ENCODE measurements around the gene RTL1. TPM values are rescaled to one million over a fixed set of nuclear protein-coding genes. Genes with fewer than 3 reads are reported as not detected.

Gene RTL1
- total RNA-seq, 4 donors from 2014 or later: not detected

- Histone ChIP-seq H3K4me3 (no peak overlapping the region), H3K4me1 (peaks cover 0 to 8% (median 0%) of the 10 kb centered on the region in 4 donors), H3K27me3 (no peaks in the 10 kb centered on the region), H3K9me3 (no peaks in the 10 kb centered on the region), H3K36me3 (no peaks in the 10 kb centered on the region), H3K27ac (no peak overlapping the region)
- DNase-seq: no peak
- no peak for TF ChIP-seq EP300 (IDR thresholded peaks at IDR 0.05; ENCODE audit: low read depth)
- TF ChIP-seq POLR2A (IDR thresholded peaks at IDR 0.05): no peak
- TF ChIP-seq, protein P1, sequence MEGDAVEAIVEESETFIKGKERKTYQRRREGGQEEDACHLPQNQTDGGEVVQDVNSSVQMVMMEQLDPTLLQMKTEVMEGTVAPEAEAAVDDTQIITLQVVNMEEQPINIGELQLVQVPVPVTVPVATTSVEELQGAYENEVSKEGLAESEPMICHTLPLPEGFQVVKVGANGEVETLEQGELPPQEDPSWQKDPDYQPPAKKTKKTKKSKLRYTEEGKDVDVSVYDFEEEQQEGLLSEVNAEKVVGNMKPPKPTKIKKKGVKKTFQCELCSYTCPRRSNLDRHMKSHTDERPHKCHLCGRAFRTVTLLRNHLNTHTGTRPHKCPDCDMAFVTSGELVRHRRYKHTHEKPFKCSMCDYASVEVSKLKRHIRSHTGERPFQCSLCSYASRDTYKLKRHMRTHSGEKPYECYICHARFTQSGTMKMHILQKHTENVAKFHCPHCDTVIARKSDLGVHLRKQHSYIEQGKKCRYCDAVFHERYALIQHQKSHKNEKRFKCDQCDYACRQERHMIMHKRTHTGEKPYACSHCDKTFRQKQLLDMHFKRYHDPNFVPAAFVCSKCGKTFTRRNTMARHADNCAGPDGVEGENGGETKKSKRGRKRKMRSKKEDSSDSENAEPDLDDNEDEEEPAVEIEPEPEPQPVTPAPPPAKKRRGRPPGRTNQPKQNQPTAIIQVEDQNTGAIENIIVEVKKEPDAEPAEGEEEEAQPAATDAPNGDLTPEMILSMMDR (IDR thresholded peaks at IDR 0.05): no peak
- no peak for TF ChIP-seq POLR2AphosphoS5 (IDR thresholded peaks at IDR 0.05)
- WGBS, 2 donors (ENCODE audit: low coverage in 1 of 2): 30 to 31% methylated on average over 7 to 8 of the region's 8 CpGs
- in situ Hi-C loops (cut with MboI; ENCODE audit: low pct_ligation_motif_present in 1 of 4, low pct_unique_long_range_greater_than_20kb in 1 of 4, low sequenced_read_pairs in 3 of 4) (loop anchor here in 2 of 4 donors (25.0 kb wide), 1 partner anchor 788 kb away; no protein-coding TSS in a partner anchor), intact Hi-C loops (cut with DNase I; ENCODE audit: low total_unique reads) (no loop called here)
Measured at GRCh38 chr14:100849115-100849781, 54.3 kb downstream of the RTL1 start.

GRCh38 chr14:100846309-100846859 lies 57.1 kb downstream of the RTL1 start:
- in situ Hi-C loops (cut with MboI; ENCODE audit: low pct_ligation_motif_present in 1 of 4, low pct_unique_long_range_greater_than_20kb in 1 of 4, low sequenced_read_pairs in 3 of 4) (loop anchor here in 2 of 4 donors (25.0 kb wide), 1 partner anchor 791 kb away; no protein-coding TSS in a partner anchor), intact Hi-C loops (cut with DNase I; ENCODE audit: low total_unique reads) (no loop called here)
- no peak for DNase-seq
- Histone ChIP-seq H3K4me1 (peaks cover 0 to 13% (median 0%) of the 10 kb centered on the region in 4 donors), H3K27ac (no peak overlapping the region), H3K36me3 (no peaks in the 10 kb centered on the region), H3K4me3 (no peak overlapping the region), H3K9me3 (no peaks in the 10 kb centered on the region), H3K27me3 (no peaks in the 10 kb centered on the region)
- TF ChIP-seq, protein P1 (IDR thresholded peaks at IDR 0.05): no peak
- TF ChIP-seq POLR2AphosphoS5 (IDR thresholded peaks at IDR 0.05) (no peak), POLR2A (IDR thresholded peaks at IDR 0.05) (no peak), EP300 (IDR thresholded peaks at IDR 0.05; ENCODE audit: low read depth) (no peak)
- WGBS, 2 donors (ENCODE audit: low coverage in 1 of 2): 86 to 88% methylated on average over 2 to 8 of the region's 8 CpGs

DNA sequence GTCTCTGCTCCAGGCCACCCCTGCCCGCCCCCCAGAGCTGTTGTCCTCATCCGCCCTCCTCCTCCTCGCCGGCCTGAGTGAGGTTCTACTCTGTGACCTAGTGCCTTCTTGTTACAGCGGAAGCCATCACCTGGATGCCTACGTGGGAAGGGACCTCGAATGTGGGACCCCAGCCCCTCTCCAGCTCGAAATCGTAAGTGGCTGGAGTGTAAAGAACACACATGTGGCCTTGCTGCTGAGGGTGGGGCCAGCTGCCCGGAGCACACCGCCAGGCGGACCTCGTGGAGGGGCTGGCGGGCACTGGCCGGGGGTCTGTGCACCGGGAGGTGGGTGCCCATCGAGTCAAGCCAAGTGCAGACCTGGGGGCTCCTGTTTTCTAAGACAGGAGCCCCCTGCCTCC lies 58.2 kb downstream of the RTL1 start:
- H3K27ac ChIP-seq: no peak overlapping the region
- no peaks in the 10 kb centered on the region for H3K9me3 ChIP-seq
- TF ChIP-seq POLR2AphosphoS5 (IDR thresholded peaks at IDR 0.05) (no peak), POLR2A (IDR thresholded peaks at IDR 0.05) (no peak), EP300 (IDR thresholded peaks at IDR 0.05; ENCODE audit: low read depth) (no peak)
- TF ChIP-seq, protein P1 (IDR thresholded peaks at IDR 0.05): no peak
- no peaks in the 10 kb centered on the region for H3K36me3 ChIP-seq
- no peak for DNase-seq
- intact Hi-C loops (cut with DNase I; ENCODE audit: low total_unique reads) (no loop called here), in situ Hi-C loops (cut with MboI; ENCODE audit: low pct_ligation_motif_present in 1 of 4, low pct_unique_long_range_greater_than_20kb in 1 of 4, low sequenced_read_pairs in 3 of 4) (loop anchor here in 2 of 4 donors (25.0 kb wide), 1 partner anchor 792 kb away; no protein-coding TSS in a partner anchor)
- no peaks in the 10 kb centered on the region for H3K27me3 ChIP-seq
- WGBS, 2 donors (ENCODE audit: low coverage in 1 of 2): 89 to 90% methylated on average over 2 to 17 of the region's 17 CpGs
- no peak overlapping the region for H3K4me3 ChIP-seq
- H3K4me1 ChIP-seq: peaks cover 0 to 13% (median 0%) of the 10 kb centered on the region in 4 donors

DNA sequence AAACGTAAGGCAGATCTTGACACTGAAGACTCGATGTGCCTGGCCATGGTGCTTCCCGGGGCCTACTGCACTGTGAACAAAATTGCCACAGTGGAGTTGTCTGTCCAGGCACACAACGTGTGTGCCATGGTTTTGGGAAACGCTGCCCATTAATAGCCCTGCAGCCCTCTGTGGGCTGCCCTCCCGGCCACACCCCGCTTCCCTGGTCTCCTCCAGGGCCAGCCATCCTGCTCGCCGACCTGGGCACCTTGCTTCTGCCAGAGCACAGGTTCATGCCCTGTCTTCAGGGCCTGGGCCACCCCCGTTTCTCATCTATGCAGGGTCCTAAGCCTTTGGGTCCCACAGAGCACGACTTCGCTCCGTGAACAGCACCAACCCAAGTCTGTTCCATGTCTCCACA lies 58.7 kb downstream of the RTL1 start:
- DNase-seq: no peak
- TF ChIP-seq EP300 (IDR thresholded peaks at IDR 0.05; ENCODE audit: low read depth) (no peak), POLR2AphosphoS5 (IDR thresholded peaks at IDR 0.05) (no peak), POLR2A (IDR thresholded peaks at IDR 0.05) (no peak)
- TF ChIP-seq, protein P1 (IDR thresholded peaks at IDR 0.05): no peak
- in situ Hi-C loops (cut with MboI; ENCODE audit: low pct_ligation_motif_present in 1 of 4, low pct_unique_long_range_greater_than_20kb in 1 of 4, low sequenced_read_pairs in 3 of 4): loop anchor here in 2 of 4 donors (25.0 kb wide), 1 partner anchor 792 kb away; no protein-coding TSS in a partner anchor
- no peaks in the 10 kb centered on the region for H3K9me3 ChIP-seq
- peaks cover 0 to 13% (median 0%) of the 10 kb centered on the region in 4 donors for H3K4me1 ChIP-seq
- no peak overlapping the region for H3K4me3 ChIP-seq
- no peak overlapping the region for H3K27ac ChIP-seq
- intact Hi-C loops (cut with DNase I; ENCODE audit: low total_unique reads): no loop called here
- H3K36me3 ChIP-seq: no peaks in the 10 kb centered on the region
- no peaks in the 10 kb centered on the region for H3K27me3 ChIP-seq
- WGBS, 2 donors (ENCODE audit: low coverage in 1 of 2): 88 to 91% methylated on average over 8 to 13 of the region's 13 CpGs

Data from transverse colon (tissue), 4 donors.